Measurements from ENCODE around the gene SLC38A2.
"Not testable (repeated sequence)": the region's sequence is repeated elsewhere in the genome, so short reads cannot be mapped to it uniquely, and the experiment has no call there.

SLC38A2 gene

GRCh38 chr12:46400406-46400805, 27.8 kb upstream of the SLC38A2 start:
- Histone ChIP-seq H3K9me3 (ENCODE audit: insufficient read depth, low read length) (no peaks in the 10 kb centered on the region), H3K4me3 (ENCODE audit: insufficient read depth, low read length, poor library complexity, severe bottlenecking) (no peak overlapping the region), H2AFZ (ENCODE audit: low read depth, low read length, severe bottlenecking) (no peak overlapping the region), H3K9me2 (replicated peaks; ENCODE audit: insufficient read depth, low read length) (no peaks in the 10 kb centered on the region), H3K4me2 (ENCODE audit: low read depth, low read length, poor library complexity, severe bottlenecking) (no peak overlapping the region), H3K27me3 (ENCODE audit: low read length) (no peaks in the 10 kb centered on the region), H3K27ac (ENCODE audit: low read depth, low read length) (no peak overlapping the region), H3K79me2 (ENCODE audit: insufficient read depth, low read length) (no peaks in the 10 kb centered on the region), H4K20me1 (ENCODE audit: low read depth, low read length) (no peaks in the 10 kb centered on the region), H3K9ac (ENCODE audit: low read length) (no peak overlapping the region), H3K36me3 (ENCODE audit: low read length) (no peaks in the 10 kb centered on the region), H3F3A (ENCODE audit: insufficient read depth) (no peaks in the 10 kb centered on the region)
- TF ChIP-seq EZH2phosphoT487 (conservative IDR thresholded peaks at IDR 0.05; ENCODE audit: low read length) (no peak), CTCF (IDR thresholded peaks at IDR 0.05; ENCODE audit: insufficient read depth, low read length, poor library complexity, severe bottlenecking) (no peak)

- H3K36me3 ChIP-seq (ENCODE audit: low read length); H3F3A ChIP-seq (ENCODE audit: insufficient read depth); H2AFZ ChIP-seq (ENCODE audit: low read depth, low read length, severe bottlenecking); H3K27ac ChIP-seq (ENCODE audit: low read depth, low read length); H3K79me2 ChIP-seq (ENCODE audit: insufficient read depth, low read length); H3K4me3 ChIP-seq (ENCODE audit: insufficient read depth, low read length, poor library complexity, severe bottlenecking); H3K4me2 ChIP-seq (ENCODE audit: low read depth, low read length, poor library complexity, severe bottlenecking); H3K9me2 ChIP-seq (replicated peaks; ENCODE audit: insufficient read depth, low read length); H3K27me3 ChIP-seq (ENCODE audit: low read length); H4K20me1 ChIP-seq (ENCODE audit: low read depth, low read length); H3K9ac ChIP-seq (ENCODE audit: low read length); H3K9me3 ChIP-seq (ENCODE audit: insufficient read depth, low read length): not testable (repeated sequence)
Observed at GRCh38 chr12:46399461-46400248, 27.1 kb upstream of the SLC38A2 start.

GRCh38 chr12:46396826-46397225, 24.3 kb upstream of the SLC38A2 start:
- H3K27ac ChIP-seq (ENCODE audit: low read depth, low read length), result no peak overlapping the region
- H3K4me2 ChIP-seq (ENCODE audit: low read depth, low read length, poor library complexity, severe bottlenecking), result no peak overlapping the region
- H4K20me1 ChIP-seq (ENCODE audit: low read depth, low read length), result no peaks in the 10 kb centered on the region
- TF ChIP-seq CTCF (IDR thresholded peaks at IDR 0.05; ENCODE audit: insufficient read depth, low read length, poor library complexity, severe bottlenecking), result no peak
- no peaks in the 10 kb centered on the region for H3F3A ChIP-seq (ENCODE audit: insufficient read depth)
- no peaks in the 10 kb centered on the region for H3K9me2 ChIP-seq (replicated peaks; ENCODE audit: insufficient read depth, low read length)
- no peaks in the 10 kb centered on the region for H3K27me3 ChIP-seq (ENCODE audit: low read length)
- H3K4me3 ChIP-seq (ENCODE audit: insufficient read depth, low read length, poor library complexity, severe bottlenecking), result no peak overlapping the region
- no peak overlapping the region for H3K9ac ChIP-seq (ENCODE audit: low read length)
- H3K79me2 ChIP-seq (ENCODE audit: insufficient read depth, low read length), result no peaks in the 10 kb centered on the region
- no peak overlapping the region for H2AFZ ChIP-seq (ENCODE audit: low read depth, low read length, severe bottlenecking)
- H3K36me3 ChIP-seq (ENCODE audit: low read length), result no peaks in the 10 kb centered on the region
- H3K9me3 ChIP-seq (ENCODE audit: insufficient read depth, low read length), result no peaks in the 10 kb centered on the region

GRCh38 chr12:46395388-46395787, 22.8 kb upstream of the SLC38A2 start:
- no peak overlapping the region for H3K9ac ChIP-seq (ENCODE audit: low read length)
- no peak overlapping the region for H2AFZ ChIP-seq (ENCODE audit: low read depth, low read length, severe bottlenecking)
- no peaks in the 10 kb centered on the region for H3K9me2 ChIP-seq (replicated peaks; ENCODE audit: insufficient read depth, low read length)
- no peaks in the 10 kb centered on the region for H3K36me3 ChIP-seq (ENCODE audit: low read length)
- no peaks in the 10 kb centered on the region for H3K79me2 ChIP-seq (ENCODE audit: insufficient read depth, low read length)
- H3K4me3 ChIP-seq (ENCODE audit: insufficient read depth, low read length, poor library complexity, severe bottlenecking), result no peak overlapping the region
- H3K27me3 ChIP-seq (ENCODE audit: low read length), result no peaks in the 10 kb centered on the region
- no peak overlapping the region for H3K4me2 ChIP-seq (ENCODE audit: low read depth, low read length, poor library complexity, severe bottlenecking)
- TF ChIP-seq EZH2phosphoT487 (conservative IDR thresholded peaks at IDR 0.05; ENCODE audit: low read length), result no peak
- TF ChIP-seq CTCF (IDR thresholded peaks at IDR 0.05; ENCODE audit: insufficient read depth, low read length, poor library complexity, severe bottlenecking), result no peak
- no peak overlapping the region for H3K27ac ChIP-seq (ENCODE audit: low read depth, low read length)
- no peaks in the 10 kb centered on the region for H3K9me3 ChIP-seq (ENCODE audit: insufficient read depth, low read length)
- no peaks in the 10 kb centered on the region for H4K20me1 ChIP-seq (ENCODE audit: low read depth, low read length)
- H3F3A ChIP-seq (ENCODE audit: insufficient read depth), result no peaks in the 10 kb centered on the region

All from SU-DHL-6 (cell line).